HEK293T (cell line): ENCODE results near the gene RAD51B.

Source experiments
- ARNT ChIP-seq: fragments of 450-650 bp; IDR thresholded peaks from 2 replicates; pipeline ENCODE4 v1.6.1; 2017; ENCODE audit warnings: mild to moderate bottlenecking
- ELF4 ChIP-seq: fragments of 450-650 bp; IDR thresholded peaks from 2 replicates; pipeline ENCODE4 v1.6.1; 2017; ENCODE audit warnings: antibody characterized with exemption
- L3MBTL2 ChIP-seq: fragments of 450-650 bp; conservative IDR thresholded peaks from 2 replicates; pipeline ENCODE4 v1.6.1; 2016; ENCODE audit warnings: mild to moderate bottlenecking
- TARDBP ChIP-seq: fragments of 450-650 bp; IDR thresholded peaks from 2 replicates; pipeline ENCODE4 v1.6.1; 2016

DNA sequence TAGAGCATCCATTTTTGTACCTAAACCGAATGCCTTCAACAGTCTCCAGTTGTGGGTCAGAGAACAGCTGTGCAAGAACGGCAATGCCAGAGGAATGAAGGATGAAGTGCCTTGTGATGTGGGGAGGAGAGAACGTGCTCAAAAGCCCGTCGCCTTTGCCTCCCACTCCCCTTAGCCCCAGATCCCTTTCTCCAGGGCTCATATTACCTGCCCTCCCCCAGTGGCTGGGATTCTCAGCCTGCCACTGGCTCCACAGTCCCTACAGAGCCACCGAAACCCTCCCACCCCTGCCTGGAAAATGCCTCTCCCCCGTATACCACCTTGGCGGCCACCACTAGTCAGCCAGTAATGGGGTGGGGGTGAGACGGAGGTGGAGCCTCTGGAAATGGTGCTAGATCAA is 814.8 kb downstream of the RAD51B start:
- TF ChIP-seq L3MBTL2, result no peak
- TF ChIP-seq ELF4, result no peak
- no peak for TF ChIP-seq TARDBP
- no peak for TF ChIP-seq ARNT
